Fibroblast of skin of right biceps (primary cell): Measurements from ENCODE around the gene STK32C.

Source experiments
- DNase-seq: peaks from one replicate; pipeline ENCODE4 v3.0.0-alpha.2; 2013

Gene STK32C

DNA sequence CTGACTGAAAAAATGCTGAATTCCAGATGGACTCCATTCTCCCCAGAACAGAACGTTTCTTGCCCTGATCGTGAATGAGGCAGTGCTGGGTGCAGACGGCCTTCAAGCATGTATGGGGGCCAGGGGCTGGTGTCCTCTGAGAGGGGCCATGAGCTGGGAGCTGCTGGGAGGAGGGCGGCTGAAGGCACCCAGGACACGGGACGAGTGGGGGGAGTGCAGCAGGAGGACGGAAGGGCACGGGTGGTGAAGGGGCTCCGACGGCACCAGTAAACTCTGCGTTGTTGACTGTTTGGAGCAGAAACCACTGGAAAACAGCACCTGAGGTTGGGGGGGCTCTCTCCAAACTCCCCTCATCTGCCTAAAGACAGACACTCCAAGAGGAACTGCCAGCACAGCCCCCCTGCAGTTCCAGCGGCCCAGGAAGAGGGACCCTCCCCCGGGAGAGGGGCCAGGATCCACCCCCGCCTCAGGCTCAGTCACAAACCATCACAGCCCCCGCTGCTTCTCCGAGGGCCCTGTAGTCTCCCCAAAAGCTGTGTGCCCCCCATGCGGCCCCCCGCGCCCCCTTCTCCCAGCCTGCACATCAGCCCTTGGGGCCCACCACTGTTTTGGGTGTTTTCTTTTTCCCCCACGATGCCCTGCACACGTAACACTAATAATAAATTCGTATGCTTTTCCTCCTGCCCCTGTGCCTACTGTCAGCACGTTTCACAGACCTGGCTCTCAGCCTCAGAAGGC, 65.5 kb downstream of the STK32C start:
- no peak for DNase-seq

DNA sequence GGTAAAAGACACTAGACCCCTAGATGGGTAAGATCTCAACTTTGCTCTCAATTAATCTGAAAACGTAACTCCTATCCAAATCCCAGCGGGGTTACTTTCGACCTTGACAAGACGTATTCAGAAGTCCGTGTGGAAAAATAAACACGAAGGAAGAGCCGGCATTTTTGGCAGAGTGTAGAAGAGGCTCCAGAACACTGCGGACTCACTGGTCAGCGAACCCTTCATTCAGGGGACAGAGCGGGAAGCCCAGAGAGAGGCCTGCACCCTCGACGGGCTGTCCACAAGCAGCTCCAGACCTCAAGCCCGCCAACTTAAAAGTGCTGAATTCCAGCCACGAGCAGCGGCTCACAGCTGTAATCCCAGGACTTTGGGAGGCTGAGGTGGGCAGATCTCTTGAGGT, 66.3 kb downstream of the STK32C start:
- no peak for DNase-seq

DNA sequence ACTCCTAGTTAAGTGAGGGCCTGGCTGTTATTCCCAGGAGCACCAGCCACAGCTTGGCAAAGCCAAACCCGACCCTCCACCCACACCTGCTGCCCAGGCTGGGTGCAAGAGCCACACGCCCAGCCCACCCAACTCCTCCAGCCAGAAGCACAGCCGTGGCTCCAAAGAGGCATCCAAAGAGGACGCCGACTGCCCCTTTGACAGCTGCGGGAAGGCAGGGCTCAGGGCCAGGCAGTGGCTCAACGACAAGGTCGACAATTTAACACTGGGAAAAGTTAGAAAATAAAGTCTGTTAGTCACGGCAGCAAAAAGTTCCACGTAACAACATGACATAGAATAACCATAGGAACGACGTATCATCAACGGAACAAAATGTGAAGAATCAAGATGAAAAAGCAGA, 66.7 kb downstream of the STK32C start:
- no peak for DNase-seq

DNA sequence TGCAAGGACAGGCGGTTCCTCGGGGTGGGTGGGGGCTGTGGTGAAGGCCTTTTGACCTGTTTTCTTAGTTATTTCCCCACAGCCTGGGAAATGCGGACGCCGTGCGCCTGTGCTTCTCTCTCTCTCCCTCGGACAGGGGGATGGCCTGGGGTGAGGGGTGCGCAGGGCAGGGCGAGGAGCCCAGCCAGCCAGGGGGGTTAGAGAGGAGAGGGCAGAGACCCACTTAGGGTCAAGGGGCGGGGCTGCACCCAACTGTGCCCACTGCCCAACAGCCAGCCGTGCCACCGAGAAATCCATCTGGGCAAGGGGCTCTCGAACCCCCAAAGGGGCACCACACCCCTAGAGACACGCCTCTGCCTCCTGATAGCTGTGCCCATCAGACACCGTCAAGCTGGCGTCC, 67.2 kb downstream of the STK32C start:
- DNase-seq: no peak

DNA sequence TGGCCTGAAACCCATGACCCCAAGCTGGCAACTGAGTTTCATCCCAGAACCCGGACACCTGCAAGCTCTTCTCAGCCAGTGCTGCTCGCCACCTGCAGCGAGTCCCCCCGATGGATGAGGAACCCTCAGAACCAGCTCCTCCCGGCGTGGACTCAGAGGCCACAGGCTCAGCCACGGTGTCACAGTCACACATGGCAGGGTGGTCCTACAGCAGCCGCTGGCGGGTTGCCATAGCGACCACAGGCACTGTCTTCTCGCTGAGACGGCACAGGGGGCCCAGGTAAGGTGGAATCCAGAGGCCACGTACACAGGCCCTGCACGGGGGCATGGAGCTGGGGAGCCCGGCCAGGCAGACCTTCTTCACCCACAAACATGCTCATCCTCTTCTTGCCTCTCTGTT, 67.6 kb downstream of the STK32C start:
- DNase-seq: no peak

DNA sequence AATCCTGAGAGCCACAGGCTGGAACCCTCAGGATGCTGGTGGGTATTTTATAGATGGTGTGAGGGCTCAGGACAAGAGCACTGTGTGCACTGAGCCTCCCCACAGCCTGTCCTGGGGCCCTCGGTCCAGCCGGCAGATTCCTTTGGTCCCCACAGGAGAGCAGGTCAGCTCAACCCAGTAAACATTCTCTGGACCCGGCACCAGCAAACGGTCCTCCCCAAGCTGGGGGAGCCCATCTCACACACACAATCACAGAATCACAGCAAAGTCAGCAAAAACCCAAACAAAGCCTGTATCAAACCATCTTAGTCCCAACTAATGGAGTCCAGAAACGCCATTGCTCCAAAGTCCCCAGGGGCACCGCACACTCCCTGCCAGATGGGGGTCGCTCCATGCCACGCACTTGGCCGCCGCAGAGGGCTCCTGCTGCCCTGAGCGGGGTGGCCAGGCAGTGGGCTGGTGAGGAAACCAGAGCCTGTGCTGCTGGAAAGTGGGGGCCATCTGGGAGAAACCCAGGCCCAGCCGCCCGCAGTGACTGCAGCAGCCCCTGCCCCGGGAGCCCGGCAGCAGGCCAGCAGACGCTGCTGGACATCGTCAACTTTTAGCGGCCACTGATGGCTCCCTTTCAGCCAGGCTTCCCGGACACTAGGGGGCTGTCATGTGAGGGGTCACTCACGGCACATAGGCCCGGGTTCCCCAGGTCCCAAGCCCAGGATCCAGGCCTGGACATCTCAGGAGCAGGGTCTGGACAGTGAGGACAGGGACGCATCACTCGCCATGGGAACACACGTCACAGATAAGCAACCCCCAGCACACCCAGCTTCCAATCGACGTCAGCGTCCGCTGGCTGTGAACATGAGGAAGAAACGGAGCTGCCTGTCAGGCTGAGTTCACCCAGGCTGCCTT, 68.4 kb downstream of the STK32C start:
- DNase-seq: no peak

DNA sequence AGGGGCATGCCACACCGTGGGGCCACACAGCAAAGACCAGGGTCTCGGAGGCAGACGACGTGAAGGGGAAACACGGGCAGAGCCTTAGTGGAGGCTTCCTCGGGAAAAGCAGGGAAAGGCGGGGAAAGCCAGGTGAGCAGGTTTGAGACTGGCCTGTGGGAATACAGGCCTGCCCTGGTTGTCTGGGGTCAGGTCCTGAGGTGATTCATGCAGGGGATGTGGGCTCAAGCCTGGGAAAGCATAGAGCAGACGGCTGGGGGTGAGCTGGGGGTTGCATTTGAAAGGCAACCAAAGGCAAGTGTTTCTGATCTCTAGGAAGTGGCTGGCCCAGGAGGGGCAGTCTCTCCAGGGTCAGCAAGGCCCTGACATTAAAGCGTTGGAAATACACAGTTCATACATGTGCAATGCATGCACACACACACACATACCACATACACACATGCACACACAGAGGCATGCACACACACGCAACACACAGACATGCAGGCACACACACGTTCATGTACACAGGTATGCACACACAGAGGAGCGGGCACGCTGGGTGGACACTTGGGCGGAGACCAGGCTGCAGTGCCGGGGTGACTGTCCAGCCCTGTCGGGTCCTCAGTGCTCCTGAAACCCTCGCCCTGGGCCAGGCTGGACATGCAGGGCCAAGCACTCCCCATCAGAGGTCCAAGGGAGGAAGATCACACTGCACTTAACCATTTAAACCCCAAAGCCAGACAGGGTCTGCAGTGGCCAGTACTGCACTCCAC, 69.2 kb downstream of the STK32C start:
- DNase-seq: no peak

DNA sequence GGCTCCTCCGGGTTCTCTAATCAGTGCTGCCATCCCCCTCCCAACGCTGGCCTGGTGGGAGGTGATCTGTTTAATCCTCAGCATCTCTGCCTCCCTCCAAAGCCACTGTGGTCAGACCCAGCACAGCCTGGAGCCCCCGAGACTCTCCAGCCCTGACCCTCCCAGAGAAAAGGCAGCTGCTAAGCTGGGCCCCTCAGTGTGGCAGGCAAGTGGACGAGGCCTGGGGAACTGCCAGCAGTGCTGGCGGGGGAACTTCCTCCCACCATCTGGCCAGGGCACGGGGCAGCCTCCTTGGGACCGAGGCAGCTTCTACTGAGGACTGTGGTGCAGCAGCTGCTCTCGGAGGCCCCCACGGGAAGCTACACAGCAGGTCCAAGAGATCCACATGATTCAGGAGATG, 69.9 kb downstream of the STK32C start:
- DNase-seq: no peak

DNA sequence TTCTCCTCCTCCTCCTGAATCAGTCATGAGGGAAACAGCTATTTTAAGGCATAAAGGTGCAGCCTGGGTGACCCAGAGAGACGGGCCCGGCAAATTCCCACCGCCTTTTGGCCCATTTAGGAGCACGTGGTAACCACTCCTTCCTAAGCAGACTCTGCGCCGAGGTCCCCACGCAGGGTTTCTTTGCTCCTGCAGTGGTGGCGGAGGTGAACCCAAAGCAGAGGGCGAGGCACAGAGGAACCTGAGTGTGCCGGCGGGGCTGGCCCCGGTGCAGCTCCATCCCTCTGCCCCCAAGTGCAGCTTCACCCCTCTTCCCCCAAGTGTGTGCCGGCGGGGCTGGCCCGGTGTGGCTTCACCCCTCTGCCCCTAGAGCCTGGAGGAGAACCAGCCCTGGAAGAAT, 70.4 kb downstream of the STK32C start:
- DNase-seq: no peak

DNA sequence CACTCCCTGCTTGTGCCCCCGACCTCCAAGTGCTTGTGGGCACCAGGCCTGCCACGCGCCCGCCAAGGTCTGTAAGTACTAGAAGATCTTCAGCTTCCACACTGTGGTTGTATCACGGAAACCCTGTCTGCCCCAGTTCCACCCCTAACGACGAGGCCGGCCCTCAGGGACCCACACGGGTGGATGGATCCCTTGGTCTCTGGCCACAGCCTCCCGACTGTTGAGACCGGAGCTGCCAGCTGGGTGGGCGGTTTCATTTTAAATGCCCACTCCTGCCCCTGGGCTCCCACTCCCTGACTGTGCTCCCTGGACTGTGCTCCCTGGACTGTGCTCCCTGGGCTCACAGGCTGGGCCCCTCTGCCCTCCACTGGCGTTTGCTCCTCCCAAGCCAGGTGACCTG, 70.9 kb downstream of the STK32C start:
- DNase-seq: no peak

DNA sequence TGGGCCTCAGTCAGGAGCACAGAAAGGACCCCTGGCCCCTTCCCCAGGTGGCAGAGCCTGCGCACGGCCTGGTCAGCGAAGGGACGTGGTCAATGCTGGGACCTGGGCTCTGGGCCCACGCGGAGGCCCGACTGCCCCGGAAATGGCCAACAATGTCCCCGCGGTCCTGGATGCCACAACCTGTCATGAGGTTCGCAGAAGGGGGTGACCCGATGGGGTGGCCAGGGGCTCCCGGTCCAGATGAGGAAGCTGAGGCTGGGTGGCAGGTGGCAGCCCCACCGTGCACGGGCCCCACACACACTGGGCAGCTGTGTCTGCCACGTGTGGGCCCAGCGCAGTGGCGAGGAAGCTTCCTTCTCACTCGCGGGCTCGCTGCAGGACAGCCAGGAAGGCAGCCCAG, 71.6 kb downstream of the STK32C start:
- DNase-seq: no peak

DNA sequence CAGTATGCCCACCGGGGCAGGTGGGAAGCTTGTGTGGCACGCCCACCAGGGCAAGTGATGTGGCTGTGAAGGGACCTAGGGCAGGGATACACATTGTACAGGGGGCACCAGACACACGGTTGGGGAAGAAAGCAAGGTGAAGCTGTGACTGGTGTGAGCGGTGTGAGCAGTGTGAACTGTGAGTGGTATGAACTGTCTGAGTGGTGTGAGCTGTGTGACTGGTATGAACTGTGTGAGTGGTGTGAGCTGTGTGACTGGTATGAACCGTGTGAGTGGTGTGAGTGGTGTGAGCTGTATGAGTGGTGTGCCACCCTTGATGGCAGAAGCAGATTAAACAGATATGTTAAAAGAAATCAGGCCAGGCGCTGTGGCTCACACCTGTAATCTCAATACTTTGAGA, 72.9 kb downstream of the STK32C start:
- no peak for DNase-seq

DNA sequence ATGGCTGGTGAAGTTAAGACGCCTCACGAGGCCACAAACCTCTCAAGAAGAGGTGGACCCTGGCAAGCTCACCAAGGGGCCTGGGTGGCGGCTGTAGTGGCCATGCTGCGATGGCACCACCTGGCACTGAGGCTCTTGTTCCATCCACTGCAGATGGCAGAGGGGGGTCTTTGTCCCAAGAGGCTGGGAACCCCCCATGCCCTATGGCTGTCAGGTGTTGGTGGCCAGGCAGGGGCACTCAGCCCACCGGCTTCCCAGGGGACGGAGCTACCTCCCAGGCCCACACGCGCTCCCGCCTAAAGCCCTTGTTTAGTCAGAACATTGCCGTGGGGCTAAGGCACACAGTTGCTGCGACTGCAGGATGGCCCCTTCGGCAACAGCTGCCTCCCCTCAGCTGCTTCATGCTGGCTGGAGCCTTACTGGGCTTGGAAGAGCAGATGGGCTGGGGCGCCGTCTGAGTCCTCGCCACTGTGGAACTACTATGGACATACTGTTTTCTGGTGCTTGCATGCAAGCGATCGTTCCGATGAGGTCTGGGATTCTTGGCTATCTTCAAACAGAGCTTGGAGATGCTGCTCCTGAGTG, 74.2 kb downstream of the STK32C start:
- no peak for DNase-seq

DNA sequence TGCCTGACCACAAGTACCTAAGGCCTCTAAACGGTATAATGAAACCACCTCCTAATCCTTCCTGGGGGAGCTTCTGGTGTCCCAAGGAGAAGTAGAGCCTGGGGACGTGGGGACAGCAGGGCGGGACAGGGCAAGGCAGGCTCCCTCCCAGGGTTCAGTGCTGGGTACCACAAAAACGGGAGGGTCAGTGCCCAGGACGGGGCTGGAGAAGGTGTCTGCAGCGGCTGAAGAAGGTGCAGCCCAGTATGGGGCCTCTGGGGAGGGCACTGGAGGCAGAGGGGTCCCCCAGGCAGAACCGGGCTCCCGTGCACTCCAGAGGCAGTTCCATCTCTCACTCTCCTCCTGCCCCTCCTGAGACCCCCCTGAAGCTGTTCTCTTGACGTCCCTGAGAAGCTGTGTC, 74.8 kb downstream of the STK32C start:
- no peak for DNase-seq

DNA sequence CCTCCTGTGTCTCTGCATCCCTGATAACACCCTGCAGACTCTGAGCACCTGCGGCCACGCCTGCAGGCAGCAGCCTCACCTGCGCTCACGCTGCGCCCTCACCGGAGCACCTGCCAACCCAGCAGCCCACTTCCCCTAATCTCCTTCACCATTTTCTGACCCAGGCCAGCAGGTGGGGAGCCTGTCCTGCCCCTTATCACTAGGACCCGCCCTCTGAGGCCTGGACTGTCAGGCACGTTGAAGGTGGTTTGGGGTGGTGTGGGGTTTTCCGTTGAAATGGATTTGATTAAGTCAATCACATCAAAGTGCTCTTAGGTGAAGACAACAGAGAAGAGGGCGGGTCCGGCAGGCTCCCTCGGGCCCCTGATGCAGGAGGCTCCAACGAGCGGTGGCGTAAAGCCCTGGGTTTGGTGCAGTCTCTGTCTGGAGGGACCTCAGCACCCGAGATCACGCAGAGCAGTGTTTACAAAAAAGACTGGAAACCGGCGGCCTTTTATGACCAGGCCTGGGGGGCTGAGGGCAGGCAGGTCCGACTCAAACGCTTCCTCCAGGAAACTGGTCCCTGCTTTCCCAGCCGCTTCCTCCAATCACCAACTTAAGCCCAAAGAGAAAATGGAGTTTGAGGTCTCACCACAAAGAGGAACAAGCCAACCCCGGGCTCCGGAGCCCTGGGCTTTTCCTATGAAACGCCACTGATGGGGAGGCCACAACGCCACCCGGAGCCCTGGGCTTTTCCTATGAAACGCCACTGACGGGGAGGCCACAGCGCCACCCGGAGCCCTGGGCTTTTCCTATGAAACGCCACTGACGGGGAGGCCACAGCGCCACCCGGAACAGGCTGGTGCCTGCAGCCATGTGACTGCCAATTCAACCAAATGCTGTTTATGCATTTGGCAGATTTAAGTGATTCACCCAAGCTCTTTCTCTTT, 75.5 kb downstream of the STK32C start:
- no peak for DNase-seq

DNA sequence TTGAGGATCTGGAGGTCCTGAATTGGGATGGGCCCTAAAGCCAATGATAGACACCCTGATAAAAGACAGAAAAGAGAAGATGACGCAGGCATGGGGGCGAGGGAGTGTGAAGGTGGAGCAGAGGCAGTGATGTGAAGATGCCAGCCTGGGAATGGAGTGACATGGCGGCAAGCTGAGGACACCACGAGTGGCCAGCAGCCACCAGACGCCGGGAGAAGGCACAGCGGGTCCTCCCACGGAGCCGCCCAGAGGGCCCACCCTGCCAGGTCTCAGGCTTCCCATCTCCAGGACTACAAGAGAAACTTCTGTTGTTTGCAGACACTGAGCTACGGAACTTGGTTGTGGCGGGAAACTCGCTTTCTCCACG, 76.1 kb downstream of the STK32C start:
- DNase-seq: no peak

DNA sequence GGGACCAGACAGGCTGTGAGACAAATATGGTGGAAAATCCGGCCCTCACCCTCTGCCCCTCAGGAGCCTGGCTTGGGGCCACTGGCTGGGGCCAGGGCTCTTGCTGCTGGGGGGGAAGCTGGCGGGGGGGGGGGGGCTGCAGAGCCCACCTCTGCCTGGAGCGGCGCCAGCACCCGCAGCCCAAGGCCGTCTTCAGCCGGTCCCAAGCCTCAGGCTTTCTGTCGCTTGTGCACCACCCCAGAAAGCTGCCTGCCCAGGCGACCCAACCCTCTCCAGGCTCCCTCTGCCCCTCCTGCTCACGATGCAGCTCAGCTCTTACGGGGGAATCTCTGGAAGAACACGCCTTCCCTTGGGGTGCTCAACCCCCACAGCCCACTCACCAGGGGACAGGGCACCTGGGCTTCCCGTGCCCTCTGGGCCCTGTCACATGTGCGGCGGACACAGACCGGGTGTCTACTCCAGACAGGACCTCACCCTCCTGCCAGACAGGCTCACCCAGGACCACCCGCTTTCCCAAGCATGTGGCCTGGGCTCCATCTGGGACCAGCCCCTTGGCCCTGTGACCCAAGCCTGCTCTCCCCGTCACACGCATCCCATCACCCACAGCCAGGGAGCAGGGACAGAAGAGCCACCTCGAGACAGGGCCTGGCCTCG, 77.1 kb downstream of the STK32C start:
- DNase-seq: no peak

DNA sequence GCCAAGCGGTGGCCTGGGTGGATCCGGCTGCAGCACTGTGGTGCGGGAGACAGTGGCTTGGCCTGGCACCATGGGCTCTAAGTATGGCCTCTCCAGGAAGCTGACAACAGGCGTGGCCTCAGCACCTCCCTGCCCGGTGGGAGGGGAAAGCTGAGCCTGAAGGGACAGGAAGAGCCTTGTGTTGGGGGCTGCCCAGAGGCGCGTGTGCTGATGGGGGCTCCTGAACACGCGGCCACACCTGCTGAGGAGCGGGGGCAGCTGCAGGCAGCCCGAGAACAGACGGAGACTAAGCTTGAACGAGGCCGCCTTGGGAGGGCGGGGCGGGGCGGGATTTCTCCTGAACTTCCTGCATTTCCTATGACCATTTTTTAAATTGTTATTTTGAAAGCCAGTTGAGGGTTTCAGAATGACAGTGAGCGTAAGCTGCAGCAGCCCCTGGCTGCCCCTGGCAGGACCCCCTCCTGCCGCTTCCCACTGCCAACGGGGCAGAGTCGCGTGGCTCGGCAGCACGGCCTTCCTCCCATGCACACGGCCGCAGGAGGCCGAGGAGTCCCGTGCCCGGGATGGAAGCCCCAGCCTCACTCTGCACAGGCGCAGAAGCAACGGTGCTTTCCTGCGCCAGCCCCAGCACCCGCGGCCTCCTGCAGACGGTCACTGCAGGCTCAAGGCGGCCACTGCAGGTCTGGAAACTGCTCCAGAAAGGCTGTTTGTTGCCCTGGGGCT, 77.8 kb downstream of the STK32C start:
- DNase-seq: no peak

DNA sequence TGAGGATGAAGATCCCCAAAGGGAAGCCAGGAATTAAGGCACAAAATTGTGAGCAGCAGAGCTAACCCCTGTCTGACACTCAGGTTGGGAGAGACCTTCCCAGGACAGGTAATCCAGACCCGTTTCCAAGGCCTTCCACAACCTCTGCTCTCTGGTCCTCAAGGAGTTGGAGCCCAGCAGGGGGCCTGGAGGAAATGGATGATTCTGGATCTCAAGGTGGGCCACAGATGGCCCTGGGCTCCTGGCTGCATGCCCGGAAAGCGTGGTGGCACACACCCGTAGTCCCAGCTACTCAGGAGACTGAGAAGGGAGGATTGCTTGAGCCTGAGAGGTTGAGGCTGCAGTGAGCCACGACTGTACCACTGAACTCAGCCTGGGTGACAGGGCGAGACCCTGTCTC, 78.7 kb downstream of the STK32C start:
- no peak for DNase-seq

DNA sequence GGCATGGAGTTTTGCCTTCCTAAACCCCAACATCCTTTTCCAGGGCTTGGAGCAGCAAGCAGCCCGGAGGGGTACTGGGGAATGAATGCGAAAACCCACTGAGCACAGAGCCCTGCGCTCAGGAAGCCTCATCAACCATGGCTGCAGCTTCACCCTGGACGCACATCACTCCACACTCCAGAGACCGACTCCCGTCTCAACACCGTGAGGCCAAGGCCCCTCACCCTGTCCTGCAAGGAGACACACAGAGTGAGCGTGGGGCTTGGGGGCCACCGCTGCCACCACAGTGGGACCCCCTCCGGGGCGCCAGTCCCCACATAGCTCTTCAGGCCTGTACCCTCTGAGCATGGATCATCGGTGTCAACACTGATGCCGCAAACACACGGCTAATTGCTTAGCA, 79.1 kb downstream of the STK32C start:
- no peak for DNase-seq

DNA sequence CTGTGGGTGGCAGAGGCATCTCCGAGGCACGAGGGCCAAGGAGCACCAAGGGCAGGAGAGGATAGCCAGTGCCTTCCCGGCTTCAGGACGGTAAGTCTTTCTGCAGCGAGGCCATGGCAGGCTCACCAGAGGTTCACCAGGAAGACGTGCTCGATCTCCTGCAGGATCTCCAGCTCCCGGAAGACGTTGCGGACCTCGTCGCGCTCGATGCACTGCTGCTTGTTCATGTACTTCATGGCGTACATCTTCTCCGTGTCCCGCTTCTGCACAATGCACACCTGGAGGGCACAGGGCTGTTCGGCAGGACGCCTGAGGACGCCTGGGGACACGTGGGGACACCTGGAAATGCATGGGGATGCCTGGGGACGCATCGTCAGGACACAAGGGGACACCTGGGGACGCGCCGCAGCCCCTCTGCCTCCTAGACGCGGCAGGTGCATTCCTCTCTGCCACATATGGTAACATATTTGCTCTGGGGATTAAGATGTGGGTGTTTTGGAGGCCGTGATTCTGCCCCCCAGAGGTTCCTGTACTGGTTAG, 79.8 kb downstream of the STK32C start:
- no peak for DNase-seq
